ENCODE data around the gene WBP1. TPM values are rescaled to one million over a fixed set of nuclear protein-coding genes. Genes with fewer than 3 reads are reported as not detected.
A peak's percentile ranks its signal among the peaks of the same experiment; 100 is the strongest.
"Not testable (repeated sequence)": the region's sequence is repeated elsewhere in the genome, so short reads cannot be mapped to it uniquely, and the experiment has no call there.

The WBP1 gene
- total RNA-seq, 1 donor, result 121 TPM

- DNase-seq (ENCODE audit: low read depth in 2 of 3, low spot score in 2 of 3), result no peak
Measured at GRCh38 chr2:74481431-74481830, 23.2 kb downstream of the WBP1 start.

GRCh38 chr2:74481961-74482800 lies 23.9 kb downstream of the WBP1 start:
- DNase-seq (ENCODE audit: low read depth in 2 of 3, low spot score in 2 of 3), result peak in 2 of 3 donors; percentile 37 to 58

- DNase-seq (ENCODE audit: low read depth in 2 of 3, low spot score in 2 of 3), result peak; percentile 89 to 97 (median 95)
Measured at GRCh38 chr2:74482801-74483674, 24.8 kb downstream of the WBP1 start, which contains the start of the genes CCDC142 and TTC31. Gene CCDC142, minus strand, starts transcription at chr2:74482998. Its CDS starts 161 bp downstream, at chr2:74482837. Gene TTC31, plus strand, starts transcription at chr2:74483081. Its CDS starts 15 bp downstream, at chr2:74483096.

GRCh38 chr2:74483675-74484164 lies 25.5 kb downstream of the WBP1 start:
- not testable (repeated sequence) for DNase-seq (ENCODE audit: low read depth in 2 of 3, low spot score in 2 of 3)

- no peak for DNase-seq (ENCODE audit: low read depth in 2 of 3, low spot score in 2 of 3)
Measured at GRCh38 chr2:74486141-74486540, 27.9 kb downstream of the WBP1 start.

- no peak for DNase-seq (ENCODE audit: low read depth in 2 of 3, low spot score in 2 of 3)
Measured at GRCh38 chr2:74488643-74489481, 30.6 kb downstream of the WBP1 start.

GRCh38 chr2:74489906-74490305 lies 31.7 kb downstream of the WBP1 start:
- no peak for DNase-seq (ENCODE audit: low read depth in 2 of 3, low spot score in 2 of 3)

- DNase-seq (ENCODE audit: low read depth in 2 of 3, low spot score in 2 of 3), result no peak
Measured at GRCh38 chr2:74491648-74492544, 33.7 kb downstream of the WBP1 start.

- no peak for DNase-seq (ENCODE audit: low read depth in 2 of 3, low spot score in 2 of 3)
Measured at GRCh38 chr2:74493546-74493945, 35.3 kb downstream of the WBP1 start.

- DNase-seq (ENCODE audit: low read depth in 2 of 3, low spot score in 2 of 3), result no peak
Measured at GRCh38 chr2:74495440-74495839, 37.2 kb downstream of the WBP1 start.

GRCh38 chr2:74496997-74497776 lies 38.9 kb downstream of the WBP1 start:
- DNase-seq (ENCODE audit: low read depth in 2 of 3, low spot score in 2 of 3), result no peak

GRCh38 chr2:74497777-74498499 lies 39.7 kb downstream of the WBP1 start:
- DNase-seq (ENCODE audit: low read depth in 2 of 3, low spot score in 2 of 3), result no peak

GRCh38 chr2:74498500-74499266 lies 40.4 kb downstream of the WBP1 start:
- peak in 1 of 3 donors; percentile 33 for DNase-seq (ENCODE audit: low read depth in 2 of 3, low spot score in 2 of 3)

- DNase-seq (ENCODE audit: low read depth in 2 of 3, low spot score in 2 of 3), result peak in 1 of 3 donors; percentile 35
Measured at GRCh38 chr2:74499267-74499939, 41.2 kb downstream of the WBP1 start, which contains the start of gene LBX2. Gene LBX2, minus strand, starts transcription at chr2:74499603. Its CDS starts 66 bp downstream, at chr2:74499537.

GRCh38 chr2:74499940-74500577 lies 41.8 kb downstream of the WBP1 start:
- no peak for DNase-seq (ENCODE audit: low read depth in 2 of 3, low spot score in 2 of 3)

- DNase-seq (ENCODE audit: low read depth in 2 of 3, low spot score in 2 of 3), result no peak
Measured at GRCh38 chr2:74500578-74500946, 42.3 kb downstream of the WBP1 start.
